DMS153 treated with DMSO at 0.1 percent for 48 hours (cell line): Measurements from ENCODE around the gene ROM1.
"Not testable (repeated sequence)": the region's sequence is repeated elsewhere in the genome, so short reads cannot be mapped to it uniquely, and the experiment has no call there.

ENCODE experiments used
- DNase-seq: peaks from one replicate; lab custom pipeline; 2025; ENCODE audit not compliant: unreplicated experiment; lab: John Stamatoyannopoulos, UW

ROM1 gene

DNA sequence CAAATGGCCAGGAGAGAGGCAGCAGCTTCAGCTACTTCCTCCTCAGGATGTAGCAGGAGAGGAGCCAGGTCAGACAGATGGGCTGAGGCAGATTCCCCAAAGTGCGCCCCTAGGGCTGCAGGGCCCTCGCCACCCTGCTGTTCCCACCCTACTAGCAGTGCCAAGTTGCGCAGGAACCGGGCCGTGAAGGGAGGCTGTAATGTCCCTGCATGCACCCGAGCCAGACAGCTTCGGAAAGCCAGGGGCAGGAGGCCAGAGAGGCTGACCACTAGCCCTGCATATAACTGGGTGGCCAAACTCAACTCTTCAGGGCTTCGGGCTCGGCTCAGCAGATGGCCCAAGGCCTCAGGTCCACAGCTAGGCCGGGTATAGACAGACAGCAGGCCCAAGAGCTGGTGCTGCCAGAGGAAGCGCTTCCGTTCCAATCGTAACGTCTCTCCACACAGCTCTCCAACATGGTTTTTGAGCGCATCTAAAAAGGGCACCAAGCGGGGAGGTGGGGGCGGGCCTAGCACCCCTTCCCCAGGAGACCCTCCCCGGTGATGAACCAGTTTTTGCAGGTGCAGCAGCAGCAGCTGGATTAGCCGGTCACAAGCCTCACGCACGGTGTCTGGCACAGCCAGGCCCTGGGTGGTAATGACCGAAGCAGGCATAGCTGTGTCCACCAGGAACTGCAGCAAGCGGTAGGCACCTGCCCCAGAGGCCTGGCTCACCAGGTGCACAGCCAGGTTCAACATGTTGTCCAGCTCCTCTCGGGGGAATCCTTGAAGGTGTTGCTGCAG lies 35.3 kb downstream of the ROM1 start:
- DNase-seq = no peak

DNA sequence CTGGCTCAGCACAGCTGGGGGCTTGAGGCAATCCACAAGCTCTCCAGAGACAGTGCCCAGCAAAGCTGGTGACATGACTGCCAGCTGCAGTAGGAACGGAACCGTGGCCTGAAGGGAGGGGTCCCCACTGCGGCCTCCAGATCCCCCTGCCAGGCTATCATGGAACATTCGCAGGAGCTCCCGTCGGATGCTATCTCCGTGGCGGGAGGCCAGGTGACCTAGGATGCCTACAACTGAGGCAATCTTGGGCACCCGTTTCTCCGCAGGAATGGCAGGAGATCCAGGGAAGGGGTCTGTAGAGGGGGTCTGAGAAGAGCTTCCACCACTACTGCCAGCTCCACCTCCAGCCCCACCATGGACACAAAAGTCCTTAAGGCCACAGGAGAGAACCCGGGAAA lies 35.9 kb downstream of the ROM1 start:
- DNase-seq = no peak

DNA sequence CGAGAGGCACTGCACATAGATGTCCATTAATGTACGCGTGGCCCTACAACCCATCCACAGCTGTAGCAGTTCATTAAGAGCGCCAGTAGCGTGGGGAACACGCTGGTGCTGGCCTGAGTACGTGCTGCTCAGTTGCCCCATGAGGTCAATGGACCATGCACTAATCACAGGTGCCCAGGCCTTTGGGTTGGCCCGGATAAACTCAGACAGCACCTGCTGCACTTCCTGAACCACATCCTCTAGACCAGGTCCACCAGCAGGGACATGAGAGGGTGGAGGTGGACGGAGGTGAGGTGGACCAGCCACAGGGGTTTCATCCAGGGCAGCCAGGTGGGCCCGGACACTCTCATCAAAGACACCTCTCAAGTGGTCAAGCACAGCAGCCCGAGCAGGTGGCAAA lies 36.4 kb downstream of the ROM1 start:
- no peak for DNase-seq

DNA sequence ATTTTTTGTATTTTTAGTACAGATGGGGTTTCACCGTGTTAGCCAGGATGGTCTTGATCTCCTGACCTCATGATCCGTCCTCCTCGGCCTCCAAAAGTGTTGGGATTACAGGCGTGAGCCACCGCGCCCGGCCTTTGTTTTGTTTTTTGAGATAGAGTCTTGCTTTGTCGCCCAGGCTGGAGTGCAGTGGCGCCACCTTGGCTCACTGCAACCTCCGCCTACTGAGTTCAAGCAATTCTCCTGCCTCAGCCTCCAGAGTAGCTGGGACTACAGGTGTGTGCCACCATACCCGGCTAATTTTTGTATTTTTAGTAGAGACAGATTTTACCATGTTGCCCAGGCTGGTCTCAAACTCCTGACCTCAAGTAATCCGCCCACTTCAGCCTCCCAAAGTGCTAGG lies 37.2 kb downstream of the ROM1 start:
- DNase-seq = not testable (repeated sequence)

DNA sequence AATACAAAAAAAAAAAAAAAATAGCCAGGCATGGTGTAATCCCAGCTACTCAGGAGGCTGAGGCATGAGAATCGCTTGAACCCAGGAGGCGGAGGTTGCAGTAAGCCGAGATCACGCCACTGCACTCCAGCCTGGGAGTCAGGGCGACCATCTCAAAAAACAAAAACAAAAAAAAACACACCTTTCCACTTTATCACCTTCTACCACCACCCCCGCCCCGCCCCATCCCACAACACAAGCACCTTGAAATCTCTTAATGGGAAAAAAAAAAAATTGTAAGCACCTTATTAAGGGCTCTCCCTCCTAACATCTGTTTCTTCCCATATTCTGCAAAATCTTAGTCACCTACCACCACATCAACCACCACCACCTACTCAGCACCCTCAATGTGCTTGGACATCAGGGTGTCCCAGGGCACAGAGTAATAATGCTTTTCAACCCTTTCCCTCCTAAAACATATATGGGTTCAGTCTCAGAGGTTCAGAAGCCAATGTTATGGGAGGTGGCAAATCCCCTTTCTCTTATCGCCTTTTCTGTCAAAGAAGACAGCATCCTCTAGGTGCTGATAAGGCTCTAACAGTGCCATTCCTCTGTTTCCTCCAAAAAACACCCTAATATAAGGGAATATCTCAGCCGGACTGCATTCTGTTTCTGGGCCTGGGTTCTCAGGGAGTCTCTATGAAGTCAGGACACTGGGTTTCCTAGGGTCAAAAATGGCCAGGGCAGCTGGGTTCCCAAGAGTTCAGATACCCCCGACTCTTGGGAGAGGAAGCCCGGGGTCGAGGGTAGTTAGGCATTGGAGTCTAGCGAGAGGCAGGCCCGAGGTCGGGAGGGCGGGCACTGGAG lies 39.3 kb downstream of the ROM1 start:
- DNase-seq = no peak

DNA sequence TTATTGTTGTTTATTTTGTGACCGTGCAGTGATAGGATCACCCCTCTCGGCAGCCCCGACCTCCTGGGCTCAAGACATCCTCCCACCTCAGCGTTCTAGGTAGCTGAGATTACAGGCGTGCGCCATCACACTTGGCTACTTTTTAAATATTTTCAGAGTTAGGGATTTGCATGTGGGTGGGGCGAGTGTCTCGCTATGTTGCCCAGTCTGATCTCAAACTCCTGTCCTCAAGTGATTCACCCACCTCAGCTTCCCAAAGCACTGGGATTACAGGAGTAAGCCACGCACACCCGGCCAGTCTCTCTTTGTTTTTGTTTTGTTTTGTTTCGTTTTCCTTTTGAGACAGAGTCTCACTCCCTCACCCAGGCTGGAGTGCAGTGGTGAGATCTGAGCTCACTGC lies 41.2 kb downstream of the ROM1 start:
- DNase-seq = no peak

DNA sequence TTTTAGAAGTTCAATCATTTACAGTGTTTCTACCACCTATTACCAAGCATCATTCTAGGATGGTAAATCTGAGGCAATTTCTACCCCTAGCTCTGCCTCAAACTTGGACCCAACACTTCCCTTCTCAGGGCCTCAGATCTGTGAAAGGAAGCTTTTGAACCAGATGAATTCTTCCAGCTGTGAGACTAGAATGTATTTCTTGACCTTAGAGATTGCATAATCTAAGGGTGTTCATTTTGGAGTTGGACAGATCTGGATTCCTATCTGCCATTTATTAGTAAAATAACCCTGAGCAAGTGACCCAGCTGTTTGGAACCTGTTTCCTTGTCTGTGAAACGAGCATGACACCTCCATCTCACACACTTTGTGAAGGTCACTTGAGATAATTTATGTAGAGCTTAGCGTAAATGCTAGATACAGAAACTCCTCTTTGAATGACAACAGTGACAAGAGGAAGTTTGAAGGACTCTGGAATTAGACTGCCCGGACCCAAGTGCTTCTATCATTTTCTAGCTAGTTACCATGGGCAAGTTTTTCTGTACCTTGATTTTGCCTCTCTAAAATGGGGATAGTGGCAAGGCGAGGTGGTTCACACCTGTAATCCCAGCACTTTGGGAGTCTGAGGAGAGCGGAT lies 43.9 kb downstream of the ROM1 start:
- no peak for DNase-seq

DNA sequence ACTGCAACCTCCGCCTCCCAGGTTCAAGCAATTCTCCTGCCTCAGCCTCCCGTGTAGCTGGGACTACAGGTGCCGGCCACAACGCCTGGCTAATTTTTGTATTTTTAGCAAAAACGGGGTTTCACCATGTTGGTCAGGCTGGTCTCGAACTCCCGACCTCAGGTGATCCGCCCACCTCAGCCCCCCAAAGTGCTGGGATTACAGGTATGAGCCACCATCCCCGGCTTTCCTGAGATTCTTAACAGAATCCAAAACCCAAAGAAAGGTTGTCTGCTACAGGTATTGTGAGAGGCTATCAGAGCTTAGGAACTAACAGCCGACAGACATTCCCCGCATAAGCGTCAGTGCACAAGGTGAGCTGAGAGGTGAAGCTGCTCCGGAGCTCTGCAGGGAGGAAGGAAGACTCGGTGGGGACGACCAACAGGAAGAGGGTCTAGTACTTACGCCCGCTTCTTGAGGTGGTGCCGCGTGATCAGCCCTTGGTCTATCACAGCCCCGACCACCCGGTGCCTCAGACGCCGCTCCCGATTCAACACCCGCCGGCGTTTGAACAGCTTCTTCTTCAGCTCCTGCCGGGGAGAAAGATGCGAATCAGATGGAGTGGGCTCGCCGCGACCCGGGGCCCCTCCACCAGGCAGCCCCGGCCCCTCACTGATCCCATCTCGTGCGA lies 51.5 kb downstream of the ROM1 start:
- peak; percentile 58 for DNase-seq
